ENCODE results near the gene BRINP2.

BRINP2 gene

GRCh38 chr1:177227978-177228692 is 57.4 kb downstream of the BRINP2 start:
- no peak for DNase-seq

GRCh38 chr1:177228693-177229065 is 57.9 kb downstream of the BRINP2 start:
- no peak for DNase-seq

DNA sequence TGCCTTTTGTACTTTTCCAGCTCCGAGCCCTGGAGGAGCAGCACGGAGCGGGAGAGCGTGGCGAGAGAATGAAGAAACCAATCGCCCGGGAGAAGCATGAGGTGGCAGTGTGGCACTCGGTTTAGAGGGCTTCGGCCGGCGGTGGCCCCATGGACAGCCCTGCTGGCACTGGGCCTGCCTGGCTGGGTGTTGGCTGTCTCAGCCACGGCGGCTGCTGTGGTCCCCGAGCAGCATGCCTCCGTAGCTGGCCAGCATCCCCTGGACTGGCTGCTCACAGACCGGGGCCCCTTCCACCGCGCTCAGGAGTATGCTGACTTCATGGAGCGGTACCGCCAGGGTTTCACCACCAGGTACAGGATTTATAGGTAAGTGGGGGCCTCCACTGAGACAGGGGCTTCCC is 59.0 kb downstream of the BRINP2 start:
- no peak for DNase-seq

DNA sequence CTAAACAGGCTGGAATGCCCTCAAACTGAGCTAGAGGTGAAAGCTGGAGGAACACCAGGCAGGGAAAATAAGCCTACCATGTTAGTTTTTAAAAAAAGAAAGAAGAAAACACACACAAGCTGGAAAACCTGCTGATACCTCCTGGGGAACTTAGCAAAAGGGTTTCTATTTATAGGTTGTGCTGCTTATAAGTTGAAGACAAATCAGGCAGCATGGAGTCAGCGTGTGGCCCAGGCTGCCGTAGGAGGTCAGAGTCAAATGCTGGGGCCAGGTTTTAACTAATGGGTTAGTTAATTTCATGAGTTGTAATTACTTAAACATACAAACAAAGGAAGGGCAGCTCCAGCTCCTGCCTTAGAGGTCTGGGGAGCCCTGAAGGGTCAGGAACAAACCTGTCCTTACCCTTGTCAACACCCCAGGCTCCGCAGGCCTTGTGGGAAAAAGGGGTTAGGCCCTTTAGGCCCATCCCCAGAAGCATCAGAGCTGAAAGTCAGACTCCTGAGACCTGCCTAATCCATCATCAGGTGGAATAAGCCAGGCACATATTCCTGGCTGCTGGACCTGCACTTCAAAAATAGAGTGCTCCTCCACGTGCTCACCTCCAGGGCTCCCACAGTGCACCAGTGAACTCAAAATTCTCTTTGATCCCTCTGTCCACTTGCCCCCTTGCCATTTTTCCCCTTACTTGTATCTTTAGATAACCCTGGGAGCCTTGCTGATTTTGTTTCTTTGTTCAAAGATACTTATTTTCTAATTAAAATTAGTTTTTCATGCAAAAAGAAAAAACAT is 59.7 kb downstream of the BRINP2 start:
- DNase-seq, result no peak

DNA sequence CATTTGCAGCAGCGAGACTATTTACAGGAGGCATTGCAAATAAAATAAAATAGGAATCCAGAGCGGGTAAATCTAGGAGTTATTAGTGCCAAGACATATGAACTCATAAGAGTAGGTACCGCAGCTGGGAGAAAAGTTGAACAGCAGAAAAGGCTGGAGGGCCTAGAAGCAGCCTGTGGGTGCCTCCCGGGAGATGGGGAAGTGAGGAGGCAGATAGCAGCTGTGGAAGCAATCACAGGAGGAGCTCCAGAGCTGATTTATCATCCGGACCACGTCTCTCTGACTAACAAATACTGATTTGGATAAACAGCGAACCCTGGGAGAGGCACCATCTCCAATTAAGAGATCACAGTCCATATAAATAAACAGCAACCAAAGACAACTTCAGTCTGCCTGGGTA is 64.6 kb downstream of the BRINP2 start:
- DNase-seq, result no peak

DNA sequence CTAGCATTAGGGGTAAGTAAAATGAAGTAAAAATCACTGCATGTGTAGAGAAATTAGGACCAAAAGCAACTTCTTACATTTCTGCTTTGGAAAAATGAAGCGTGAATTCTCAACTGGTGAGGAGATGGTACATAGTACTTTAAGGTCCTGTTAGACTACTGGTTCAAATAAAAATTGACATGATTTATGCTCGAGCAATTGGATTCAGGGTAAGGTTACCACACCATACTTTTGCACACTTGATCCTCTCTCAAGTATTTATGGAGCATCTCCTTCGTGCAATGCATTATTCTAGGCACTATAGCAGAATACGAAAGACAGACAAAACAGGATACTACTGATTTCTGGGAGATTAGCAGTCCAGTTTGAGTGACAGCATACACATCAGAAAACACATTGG is 66.2 kb downstream of the BRINP2 start:
- no peak for DNase-seq

DNA sequence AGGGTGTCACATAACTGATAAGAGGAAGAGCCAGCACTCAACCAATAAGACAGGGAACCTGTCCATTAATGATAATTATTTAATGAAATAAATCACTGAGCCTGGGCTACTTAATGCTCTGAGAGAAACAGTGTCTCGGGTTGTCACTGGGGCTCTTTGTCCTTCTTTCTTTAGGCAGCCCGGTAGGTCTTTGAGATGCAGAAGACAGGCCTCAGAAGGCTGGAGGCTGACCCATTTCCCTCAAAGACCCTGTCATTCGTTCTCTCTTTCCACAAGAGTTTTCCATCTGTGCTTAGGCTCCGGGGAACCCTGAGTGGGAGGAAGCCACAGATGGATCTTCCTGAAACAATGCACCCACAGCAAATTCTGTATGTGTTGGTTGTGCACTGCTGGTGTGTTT is 68.2 kb downstream of the BRINP2 start:
- DNase-seq, result no peak

DNA sequence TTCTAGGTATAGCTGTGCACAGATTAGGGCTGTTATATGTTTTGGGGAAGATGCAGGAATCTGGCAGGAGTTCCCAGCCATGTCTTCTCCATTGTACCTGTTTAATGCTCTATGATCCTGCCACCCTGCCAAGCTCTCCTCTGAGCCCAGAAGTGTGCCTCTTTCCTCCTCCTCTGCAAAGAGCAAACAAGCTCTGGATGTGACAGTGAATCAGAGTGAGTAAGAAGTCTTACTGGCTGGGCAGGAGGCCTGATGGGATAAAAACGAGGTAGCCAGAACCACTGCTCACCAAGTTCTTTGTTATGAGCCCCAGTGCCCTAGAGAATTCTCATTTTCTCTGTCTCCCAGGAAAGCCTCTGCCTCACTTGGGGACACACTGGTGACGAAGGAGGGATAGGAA is 69.0 kb downstream of the BRINP2 start:
- DNase-seq, result no peak

DNA sequence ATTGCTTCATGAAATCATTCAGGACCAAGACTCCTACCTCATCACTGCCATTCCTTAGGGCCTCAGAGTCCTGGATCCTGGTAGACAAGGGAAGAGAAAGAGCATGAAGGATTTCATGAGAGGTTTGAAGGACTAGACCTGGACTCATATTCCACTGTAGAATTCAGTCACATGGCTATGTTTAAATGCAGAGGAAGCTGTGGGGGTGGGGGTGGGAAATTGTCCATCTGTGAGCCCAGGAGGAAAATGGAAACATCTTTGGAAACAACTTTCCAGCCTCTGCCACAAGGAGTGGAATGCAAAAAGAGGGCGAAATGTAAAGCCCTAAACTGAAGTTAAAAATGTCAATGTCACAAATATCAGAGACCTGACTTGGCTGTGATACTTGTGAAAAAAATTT is 73.0 kb downstream of the BRINP2 start:
- DNase-seq, result no peak

GRCh38 chr1:177246710-177247580 is 76.2 kb downstream of the BRINP2 start:
- no peak for DNase-seq

DNA sequence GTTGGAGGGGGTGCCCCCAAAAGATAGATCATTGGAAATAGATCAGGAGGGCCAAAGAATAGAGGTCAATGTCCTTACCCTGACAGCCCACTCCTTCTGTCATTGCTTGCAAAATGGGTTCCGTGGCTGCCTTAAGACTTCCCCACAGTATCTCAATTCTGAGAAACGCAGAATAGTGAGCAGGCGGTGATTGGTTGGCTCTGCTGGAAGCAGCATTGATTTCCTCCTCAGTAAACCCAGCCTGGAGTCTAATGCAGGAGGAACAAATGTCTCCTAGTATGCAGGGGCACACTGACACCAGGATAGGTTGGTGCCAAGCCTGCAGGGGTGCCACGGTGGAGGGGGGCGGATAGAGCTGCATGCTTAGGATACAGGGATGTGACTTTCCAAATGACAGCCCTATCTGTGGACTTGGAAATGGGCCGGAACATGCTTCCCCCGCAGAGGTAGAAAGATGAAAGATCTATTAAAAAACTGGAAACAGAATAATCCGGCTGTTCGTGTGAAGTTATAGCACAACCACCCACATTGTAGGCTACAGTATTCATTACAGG is 76.9 kb downstream of the BRINP2 start:
- no peak for DNase-seq

GRCh38 chr1:177248258-177248657 is 77.5 kb downstream of the BRINP2 start:
- DNase-seq, result no peak

DNA sequence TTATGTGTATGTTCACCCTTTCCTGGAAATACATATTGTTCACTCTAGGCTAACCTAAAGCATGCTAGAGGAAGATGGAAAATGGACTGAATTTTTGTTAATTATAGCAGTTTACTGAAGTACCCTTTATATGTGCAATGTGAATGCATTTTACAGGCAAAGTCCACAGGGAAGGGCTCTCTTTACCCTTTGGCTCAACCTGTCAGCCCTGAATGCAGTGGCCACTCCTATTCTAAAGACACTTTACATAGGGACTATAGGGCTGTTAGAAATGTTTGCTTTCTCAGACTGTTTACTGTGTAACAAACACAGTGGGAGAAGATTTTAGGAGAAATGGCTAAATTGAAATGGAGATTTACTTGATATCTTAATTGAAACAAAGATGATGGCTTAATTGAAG is 78.5 kb downstream of the BRINP2 start:
- no peak for DNase-seq

DNA sequence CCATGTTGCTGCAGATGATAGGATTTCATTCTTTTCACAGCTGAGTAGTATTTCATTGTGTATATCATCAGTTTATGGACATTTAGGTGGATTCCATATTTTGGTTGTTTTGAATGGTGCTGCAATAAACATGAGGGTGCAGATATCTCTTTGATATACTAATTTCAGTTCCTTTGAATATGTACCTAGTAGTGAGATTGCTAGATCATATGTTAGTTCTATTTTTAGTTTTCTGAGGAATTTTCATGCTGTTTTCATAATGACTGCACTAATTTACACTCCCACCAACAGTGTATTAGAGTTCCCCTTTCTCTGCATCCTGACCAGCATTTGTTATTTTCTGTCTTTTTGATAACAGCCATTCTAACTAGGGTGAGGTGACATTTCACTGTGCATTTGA is 82.1 kb downstream of the BRINP2 start:
- no peak for DNase-seq

- no peak for DNase-seq
Observed at GRCh38 chr1:177255411-177255810, 84.7 kb downstream of the BRINP2 start.

DNA sequence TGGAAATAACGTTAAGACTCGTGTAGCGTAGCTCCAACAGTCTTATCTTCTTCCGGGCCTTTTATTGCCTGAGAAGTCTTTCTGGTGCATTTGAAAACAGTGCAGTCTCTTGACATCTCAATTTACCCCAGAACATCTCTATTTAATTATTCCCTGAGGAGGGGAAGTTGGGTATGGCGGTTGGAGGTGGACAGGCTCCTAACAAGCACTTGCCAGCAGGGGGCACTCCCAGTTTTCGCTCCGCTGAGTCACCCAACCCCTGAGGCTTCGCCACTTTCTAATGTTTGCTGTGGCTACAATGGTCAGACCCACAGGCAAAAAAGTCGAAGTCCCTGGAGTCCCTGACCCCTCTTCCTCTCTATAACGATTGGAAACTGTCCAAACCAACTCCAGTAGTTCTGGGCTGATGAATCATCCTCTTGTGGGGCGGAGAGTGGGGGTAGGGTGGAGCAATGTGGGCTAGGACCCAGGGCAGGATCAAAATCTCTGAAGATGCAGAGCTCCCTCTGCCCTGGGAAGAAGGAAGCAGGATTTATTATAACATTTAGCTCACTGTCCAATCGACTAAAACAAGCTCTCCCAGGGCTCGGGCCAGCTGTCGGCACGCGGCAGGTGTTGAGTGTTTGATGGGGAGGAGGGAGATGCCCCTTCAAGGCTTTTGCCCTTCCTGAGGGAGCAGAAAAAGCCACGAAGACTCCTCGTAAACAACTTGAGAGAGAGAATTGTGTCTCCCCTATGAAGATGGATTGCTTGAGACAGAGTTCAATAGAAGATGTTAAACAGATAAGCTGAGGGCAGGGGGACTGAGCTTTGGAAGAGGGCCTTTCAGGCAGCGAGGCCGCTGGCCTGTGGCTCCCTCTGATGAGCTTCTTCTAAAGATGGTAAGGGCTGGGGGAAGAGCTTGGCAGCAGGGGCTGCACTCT is 85.7 kb downstream of the BRINP2 start:
- DNase-seq, result peak; percentile 21

- DNase-seq, result no peak
Observed at GRCh38 chr1:177257128-177257527, 86.4 kb downstream of the BRINP2 start.

DNA sequence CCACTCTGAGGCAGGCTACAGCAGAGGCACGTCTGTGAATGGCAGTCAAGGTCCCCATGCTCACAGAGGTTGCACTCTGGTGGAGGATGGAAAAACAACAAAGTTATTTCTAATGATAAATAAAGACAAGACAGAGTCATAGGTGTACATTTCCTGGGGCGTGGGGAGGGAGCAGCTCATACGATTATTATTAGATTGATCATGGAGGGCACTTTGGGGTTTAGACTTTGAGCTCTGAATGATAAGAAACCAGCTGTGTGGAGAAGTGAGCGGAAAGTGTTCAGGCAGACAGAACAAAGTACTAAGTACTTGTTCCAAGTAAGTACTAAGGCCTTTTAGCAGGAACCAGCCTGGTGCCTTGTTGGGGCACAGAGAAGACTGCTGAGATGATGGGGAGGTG is 86.8 kb downstream of the BRINP2 start:
- DNase-seq, result no peak

GRCh38 chr1:177270863-177271262 is 100.1 kb downstream of the BRINP2 start:
- DNase-seq, result no peak

GRCh38 chr1:177273141-177273540 is 102.4 kb downstream of the BRINP2 start:
- no peak for DNase-seq

DNA sequence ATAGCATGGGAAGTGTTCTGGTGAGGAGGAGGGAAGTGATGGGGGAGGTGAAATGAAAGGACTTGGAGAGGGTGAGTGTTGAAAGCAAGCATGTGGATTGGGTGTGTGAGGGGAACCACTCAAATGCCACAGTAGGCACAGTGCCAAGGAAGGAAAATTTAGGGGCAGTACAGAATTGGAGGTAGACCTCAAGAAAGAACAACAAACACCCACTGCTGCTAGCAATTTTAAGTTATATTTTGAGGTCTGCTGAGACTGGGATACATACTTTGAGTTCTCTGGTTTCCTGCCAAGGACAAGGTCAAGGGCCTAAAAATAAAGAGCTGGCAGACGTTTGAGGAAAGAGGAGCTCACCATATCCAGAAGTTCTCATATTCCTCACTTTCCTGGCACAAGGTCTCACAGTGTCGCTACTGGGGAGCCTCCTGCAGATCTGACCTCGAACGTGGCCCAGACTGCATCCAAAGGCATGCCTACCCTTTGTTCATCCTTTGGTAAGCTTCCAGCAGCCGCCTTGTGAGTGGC is 104.0 kb downstream of the BRINP2 start:
- no peak for DNase-seq

DNA sequence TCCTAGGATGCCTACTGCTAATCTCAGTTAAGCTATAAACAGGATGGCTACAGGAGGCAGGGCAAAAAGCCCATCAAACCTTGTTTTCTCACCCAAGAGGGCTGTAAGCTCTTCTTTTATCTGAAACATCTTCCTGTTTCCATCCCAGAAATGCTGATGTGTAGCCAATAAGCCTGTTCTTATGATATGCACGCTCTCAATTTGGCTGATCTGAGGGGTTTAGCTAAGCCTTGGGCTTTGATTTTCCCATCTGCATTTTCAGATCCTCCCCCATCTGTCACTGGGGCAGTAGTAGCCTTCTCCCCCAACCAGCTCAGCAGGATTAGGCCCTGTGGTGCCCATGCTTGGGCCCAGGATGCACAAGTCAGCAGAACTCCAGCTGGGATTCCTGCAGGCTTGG is 105.0 kb downstream of the BRINP2 start:
- no peak for DNase-seq
